NCI-H2196 (cell line): ENCODE measurements around the gene QPCT.
"Not testable (repeated sequence)": the region's sequence is repeated elsewhere in the genome, so short reads cannot be mapped to it uniquely, and the experiment has no call there.

ENCODE experiments used
- DNase-seq: peaks from one replicate; lab custom pipeline; 2025; ENCODE audit not compliant: unreplicated experiment; lab: John Stamatoyannopoulos, UW

Gene QPCT

DNA sequence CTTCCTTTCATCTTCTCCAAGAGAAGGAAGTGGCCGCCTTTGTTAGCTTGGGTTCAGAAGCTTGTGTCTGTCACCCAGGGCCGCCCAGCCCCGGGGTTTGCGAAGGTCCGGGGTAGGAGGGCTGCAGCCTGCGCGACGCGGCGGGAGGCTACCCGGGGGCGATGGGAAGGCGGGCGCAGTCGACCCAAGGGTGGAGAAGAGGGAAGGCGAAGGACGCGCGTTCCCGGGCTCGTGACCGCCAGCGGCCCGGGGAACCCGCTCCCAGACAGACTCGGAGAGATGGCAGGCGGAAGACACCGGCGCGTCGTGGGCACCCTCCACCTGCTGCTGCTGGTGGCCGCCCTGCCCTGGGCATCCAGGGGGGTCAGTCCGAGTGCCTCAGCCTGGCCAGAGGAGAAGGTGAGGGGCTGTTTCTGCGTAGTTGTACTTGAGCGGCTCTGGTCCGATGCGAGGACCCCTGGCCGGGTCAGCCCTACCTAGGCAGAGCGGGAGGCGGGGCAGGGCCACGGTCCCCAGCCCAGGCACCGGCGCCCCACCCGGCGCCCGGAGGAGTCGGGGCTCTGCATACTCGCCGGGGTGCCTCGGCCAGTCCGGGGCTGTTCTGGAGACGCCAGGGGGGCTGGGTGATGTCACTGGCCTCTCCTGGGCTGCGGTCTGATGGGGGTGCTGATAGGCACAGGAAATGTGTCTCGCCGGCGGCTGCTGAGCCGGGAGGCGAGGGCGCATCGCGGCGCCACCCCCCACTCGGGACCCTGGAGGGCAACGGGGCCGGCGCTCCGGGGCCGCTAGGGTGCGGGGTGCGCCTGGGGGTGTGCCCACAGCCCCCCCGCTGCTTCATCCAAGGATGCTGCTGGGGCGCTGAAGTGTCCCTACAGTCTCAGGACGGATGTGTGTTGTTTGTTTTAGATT, at the start of gene QPCT:
Gene QPCT (plus strand): TSS at position 178 of the 909 bp plus-strand sequence. CDS start 102 bp downstream, at position 280.
- DNase-seq = peak; percentile 58

- DNase-seq = not testable (repeated sequence)
Observed at GRCh38 chr2:37294858-37295257, 49.6 kb upstream of the QPCT start.

- no peak for DNase-seq
Observed at GRCh38 chr2:37295469-37296073, 48.9 kb upstream of the QPCT start.

DNA sequence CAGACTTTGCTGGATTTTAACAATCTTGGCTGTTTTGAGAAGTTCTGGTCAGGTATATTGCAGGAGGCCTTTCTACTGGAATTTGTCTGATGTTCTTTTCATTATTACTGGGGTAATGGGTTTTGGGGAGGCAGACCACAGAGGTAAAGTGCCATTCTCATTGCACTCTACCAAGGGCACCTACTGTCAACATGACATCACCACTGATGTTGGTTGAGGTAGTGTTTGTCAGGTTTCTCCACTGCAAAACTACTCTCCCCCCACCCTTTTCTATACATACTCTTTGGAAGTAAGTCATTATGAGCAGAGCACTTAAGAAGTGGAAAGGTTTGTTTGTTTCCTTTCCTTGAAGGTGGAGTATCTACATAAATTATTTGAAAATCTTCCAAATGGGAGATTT, 46.8 kb upstream of the QPCT start:
- no peak for DNase-seq

GRCh38 chr2:37300146-37300545, 44.3 kb upstream of the QPCT start:
- no peak for DNase-seq

DNA sequence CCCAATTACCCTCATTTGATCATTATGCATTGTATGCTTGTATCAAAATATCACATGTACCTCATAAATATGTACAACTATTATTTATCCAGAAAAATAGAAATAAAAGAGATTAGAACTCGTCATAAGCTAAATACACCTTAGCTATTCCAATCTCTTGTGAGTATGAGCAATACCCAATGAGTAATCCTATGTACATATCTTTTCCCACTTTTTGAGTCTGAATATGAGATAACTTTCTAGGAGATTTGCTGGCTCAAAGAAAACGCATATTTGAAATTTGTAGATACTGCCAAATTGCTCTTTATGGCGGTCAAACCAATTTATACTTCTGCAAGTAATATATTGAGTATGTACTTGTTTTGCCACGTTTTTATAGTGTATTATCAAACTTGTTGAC, 43.9 kb upstream of the QPCT start:
- no peak for DNase-seq

GRCh38 chr2:37301408-37301807, 43.0 kb upstream of the QPCT start:
- no peak for DNase-seq

DNA sequence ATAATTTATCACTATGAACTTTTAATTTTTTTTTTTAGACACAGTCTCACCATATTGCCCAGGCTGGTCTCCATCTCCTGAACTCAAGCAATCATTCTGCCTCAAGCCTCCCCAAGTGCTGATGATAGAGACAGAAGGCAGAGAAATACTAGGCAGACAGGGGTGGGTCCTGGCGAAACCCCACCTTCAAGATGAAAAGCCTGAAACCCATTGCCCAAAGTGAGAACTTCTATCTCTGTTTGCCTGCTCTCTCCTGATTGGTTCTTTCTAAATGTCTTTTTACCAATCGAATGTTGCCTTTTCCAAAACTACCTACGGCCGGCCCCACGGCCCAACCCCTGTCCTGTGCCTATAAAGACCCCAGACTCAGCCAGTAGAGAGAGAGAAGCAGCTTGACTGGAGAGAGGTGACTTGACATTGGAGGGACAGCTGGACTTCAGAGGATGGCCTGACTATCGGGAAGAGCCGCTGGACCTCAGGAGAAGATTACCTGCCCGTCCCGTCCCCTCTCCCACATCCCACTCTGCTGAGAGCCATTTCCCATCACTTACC, 41.7 kb upstream of the QPCT start:
- no peak for DNase-seq

- DNase-seq = peak; percentile 30
Observed at GRCh38 chr2:37306024-37306423, 38.4 kb upstream of the QPCT start.

DNA sequence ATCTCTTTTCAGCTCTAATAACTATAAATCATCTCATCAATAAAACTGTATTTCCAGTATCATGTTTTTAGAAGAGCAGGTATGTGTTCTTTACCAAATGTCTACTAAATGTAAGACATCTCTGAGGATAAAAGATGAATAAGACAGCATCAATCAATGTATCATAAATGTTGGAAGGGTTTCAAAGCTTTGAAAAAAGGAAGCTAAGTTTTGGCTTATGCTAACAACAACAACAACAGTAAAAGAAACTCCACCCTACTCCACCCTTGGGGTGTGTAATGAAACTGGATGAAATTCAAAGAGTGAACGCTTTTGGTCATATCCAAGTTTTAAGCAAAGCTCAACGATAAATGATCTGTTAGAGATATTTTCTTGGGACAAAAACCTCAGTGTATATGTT, 36.9 kb upstream of the QPCT start:
- no peak for DNase-seq

DNA sequence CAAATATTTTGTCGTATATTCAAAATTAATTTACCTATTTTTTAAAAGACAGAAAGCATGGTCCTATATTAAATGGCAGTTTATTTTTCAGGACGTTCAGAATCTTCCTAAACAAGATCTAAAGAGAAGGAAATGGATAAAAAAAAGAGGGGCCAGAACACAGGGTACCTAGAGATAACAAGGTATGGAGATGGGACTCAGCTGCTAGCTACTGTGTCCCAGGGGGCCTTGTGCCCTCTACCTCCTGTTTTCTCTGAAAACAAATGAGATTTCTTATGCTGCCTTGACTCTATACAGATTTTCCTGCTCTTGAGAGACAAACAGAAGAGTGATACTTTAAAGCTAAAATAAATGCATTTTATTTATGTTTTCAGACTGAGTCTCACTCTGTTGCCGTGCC, 29.1 kb upstream of the QPCT start:
- DNase-seq = no peak

DNA sequence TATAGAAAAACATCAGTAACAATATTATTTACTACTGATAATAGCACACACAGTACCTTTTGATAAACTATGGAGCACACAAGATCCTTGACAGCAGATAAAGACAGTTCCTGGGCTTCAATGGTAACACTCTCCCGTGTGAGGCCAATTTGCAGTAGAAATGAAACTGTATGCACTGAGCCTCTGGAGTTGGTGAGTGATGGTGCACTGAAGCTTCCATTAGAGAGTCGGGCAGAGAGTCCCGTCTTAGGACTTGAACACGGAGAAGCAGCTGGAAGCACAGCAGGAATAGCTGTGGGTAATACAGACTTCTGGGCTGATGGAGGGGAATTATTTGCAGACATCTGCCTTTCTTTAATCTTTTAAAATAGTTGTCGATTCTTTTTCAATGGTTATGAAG, 28.2 kb upstream of the QPCT start:
- DNase-seq = no peak

DNA sequence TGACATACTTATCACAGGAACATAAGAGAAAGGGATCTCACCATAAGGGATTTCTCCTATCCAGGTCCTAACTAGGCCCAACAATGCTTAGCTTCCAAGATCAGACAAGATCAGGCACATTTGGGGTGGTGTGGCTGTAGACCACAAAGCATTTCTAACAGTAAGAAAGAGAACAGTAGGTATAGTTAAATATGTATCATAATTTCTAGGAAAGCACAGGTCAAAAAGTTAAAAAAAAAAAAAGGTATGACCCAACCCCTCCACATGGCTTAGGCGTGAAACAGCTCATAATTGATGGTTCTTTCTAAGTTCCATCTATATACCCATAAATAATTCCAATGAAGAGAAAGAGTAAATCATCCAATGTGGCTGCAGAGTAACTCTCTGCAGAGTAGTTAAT, 26.7 kb upstream of the QPCT start:
- no peak for DNase-seq

- no peak for DNase-seq
Observed at GRCh38 chr2:37318401-37318800, 26.0 kb upstream of the QPCT start.

DNA sequence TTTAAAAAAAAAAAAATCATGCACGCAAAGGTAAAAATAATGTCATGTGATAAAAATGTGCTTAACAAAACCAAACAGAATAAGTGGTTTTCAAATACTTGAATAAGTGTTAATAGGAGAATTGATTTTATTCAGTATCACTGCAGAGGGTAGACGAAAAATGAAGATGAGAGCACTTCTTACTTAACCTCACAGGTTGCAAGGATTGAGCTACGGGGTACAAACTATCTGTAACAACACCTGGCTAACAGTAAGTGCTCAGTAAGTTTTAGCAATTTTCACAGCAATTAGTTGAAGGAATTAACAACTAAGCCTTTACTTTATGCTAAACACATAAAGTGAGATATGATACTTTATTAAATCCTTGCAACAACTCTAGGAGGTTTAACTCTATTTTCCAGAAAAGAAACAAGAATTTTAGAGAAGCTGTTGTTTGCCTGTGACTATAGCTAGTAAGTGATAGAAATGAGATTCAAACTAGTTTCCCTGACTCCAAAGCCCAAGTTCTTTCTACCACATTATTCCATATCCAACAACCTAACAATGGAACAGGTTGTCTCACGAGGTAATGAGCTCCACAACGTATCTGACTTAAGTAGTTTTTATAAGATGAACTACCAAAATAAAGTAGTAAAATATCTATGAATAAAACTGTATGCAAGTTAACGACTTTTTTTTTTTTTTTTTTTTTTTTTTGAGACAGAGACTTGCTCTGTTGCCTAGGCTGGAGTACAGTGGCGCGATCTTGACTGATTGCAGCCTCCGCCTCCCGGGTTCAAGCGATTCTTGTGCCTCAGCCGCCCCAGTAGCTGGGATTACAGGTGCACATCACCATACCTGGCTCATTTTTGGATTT, 24.4 kb upstream of the QPCT start:
- no peak for DNase-seq

DNA sequence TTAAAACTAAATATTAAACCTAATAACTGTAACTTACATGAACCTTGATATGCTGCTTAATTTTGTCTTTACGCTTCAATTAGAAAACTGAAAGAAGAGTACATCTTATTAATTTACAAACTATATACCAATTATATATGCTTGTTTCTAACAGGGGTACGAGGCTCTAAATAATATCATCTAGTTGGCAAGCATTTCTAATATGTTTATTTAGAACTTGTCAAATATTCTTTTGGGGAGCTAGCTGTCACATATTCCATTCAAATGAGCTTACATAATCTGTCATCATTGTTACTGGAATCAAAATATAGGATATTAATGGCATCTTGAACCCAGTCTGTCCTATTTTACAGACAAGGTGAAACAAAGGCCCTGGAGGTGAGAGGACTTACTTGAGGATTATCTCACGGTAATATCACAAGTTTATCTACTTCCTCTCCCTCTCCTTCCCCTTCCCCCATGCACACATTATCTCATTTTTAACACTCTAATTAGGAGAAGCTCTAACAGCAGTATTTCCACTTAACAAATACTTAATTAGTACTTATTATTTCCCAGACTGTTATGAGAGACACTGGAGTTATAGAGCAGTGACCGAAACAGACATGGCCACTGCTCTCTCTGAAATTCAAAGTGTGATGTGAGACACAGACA, 23.3 kb upstream of the QPCT start:
- no peak for DNase-seq

- DNase-seq = no peak
Observed at GRCh38 chr2:37322368-37322767, 22.1 kb upstream of the QPCT start.

GRCh38 chr2:37323176-37323780, 21.2 kb upstream of the QPCT start:
- DNase-seq = no peak

DNA sequence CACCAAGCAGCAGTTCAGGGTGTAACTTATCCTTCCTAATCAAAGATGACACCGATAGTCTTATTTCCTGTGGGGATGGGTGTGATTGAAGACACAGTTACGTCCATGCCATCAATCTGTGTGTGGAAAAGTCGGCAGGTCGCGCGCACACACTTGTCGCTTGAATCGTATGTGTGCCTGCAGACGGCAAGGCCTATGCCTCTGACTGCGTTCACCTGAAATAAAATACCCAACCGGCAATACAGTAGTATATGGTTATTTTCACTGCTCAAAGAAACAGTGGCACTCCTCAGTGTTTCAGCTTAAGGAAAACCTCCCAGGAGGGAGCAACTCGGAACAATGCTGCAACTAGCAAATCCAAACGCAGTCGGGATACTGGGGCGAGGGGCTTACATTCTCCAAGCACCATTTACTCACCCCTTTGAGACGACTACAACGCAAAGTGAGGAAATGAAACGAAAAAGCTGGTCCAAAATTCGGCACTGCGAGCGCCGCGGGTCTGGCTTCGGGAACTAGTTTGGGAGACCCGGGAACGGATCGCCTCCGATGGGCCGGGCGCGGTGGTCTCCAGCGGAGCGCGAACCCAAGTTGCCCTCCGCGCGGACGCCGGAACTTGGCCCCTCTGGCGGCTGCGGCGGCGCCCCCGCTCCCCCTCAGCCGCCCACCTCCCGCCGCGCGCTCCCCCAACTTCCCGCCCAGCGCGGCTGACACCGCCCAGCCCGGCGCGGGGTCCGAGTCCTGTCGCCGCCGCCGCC, 20.5 kb upstream of the QPCT start:
- DNase-seq = no peak

- DNase-seq = no peak
Observed at GRCh38 chr2:37324536-37324785, 20.0 kb upstream of the QPCT start.
